Measurements from ENCODE around the gene RAB7B. TPM values are rescaled to one million over a fixed set of nuclear protein-coding genes. Genes with fewer than 3 reads are reported as not detected.
A peak's percentile ranks its signal among the peaks of the same experiment; 100 is the strongest.
"Not testable (repeated sequence)": the region's sequence is repeated elsewhere in the genome, so short reads cannot be mapped to it uniquely, and the experiment has no call there.

RAB7B gene
- total RNA-seq, 2 donors from 2014 or later, result 4.8 to 5.1 TPM

DNA sequence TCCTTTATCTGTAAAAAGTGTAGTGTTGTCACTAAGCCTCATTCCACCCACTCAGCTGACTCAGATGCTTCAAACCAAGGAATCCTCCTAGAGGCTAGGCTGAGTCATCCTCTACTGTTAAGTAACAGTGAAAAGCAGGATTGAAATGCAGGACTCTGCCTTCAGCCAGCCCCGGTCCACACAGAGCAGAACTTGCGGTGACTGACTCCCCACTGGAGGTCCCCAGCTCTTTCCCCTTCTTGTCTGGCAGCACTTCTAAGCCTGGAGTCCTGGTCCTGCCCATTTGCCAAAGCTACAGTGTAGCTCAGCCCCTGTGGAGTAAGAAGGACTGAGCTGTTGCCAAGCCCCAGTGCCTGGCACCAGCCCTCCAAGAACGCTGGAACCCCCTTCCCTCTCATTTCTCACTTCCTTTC, 1.7 kb downstream of the RAB7B start:
- DNase-seq (ENCODE audit: low spot score), result peak; percentile 75
- H3K4me1 ChIP-seq, result peaks cover 0 to 57% of the 10 kb centered on the region in 2 donors
- no peaks in the 10 kb centered on the region for H3K36me3 ChIP-seq
- no peaks in the 10 kb centered on the region for H3K9me3 ChIP-seq
- peak overlapping the region; percentile 19 to 75 for H3K27ac ChIP-seq
- peak overlapping the region in 1 of 2 donors; percentile 10 for H3K4me3 ChIP-seq
- no peaks in the 10 kb centered on the region for H3K27me3 ChIP-seq
- TF ChIP-seq, protein P1, sequence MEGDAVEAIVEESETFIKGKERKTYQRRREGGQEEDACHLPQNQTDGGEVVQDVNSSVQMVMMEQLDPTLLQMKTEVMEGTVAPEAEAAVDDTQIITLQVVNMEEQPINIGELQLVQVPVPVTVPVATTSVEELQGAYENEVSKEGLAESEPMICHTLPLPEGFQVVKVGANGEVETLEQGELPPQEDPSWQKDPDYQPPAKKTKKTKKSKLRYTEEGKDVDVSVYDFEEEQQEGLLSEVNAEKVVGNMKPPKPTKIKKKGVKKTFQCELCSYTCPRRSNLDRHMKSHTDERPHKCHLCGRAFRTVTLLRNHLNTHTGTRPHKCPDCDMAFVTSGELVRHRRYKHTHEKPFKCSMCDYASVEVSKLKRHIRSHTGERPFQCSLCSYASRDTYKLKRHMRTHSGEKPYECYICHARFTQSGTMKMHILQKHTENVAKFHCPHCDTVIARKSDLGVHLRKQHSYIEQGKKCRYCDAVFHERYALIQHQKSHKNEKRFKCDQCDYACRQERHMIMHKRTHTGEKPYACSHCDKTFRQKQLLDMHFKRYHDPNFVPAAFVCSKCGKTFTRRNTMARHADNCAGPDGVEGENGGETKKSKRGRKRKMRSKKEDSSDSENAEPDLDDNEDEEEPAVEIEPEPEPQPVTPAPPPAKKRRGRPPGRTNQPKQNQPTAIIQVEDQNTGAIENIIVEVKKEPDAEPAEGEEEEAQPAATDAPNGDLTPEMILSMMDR (IDR thresholded peaks at IDR 0.05), result no peak

DNA sequence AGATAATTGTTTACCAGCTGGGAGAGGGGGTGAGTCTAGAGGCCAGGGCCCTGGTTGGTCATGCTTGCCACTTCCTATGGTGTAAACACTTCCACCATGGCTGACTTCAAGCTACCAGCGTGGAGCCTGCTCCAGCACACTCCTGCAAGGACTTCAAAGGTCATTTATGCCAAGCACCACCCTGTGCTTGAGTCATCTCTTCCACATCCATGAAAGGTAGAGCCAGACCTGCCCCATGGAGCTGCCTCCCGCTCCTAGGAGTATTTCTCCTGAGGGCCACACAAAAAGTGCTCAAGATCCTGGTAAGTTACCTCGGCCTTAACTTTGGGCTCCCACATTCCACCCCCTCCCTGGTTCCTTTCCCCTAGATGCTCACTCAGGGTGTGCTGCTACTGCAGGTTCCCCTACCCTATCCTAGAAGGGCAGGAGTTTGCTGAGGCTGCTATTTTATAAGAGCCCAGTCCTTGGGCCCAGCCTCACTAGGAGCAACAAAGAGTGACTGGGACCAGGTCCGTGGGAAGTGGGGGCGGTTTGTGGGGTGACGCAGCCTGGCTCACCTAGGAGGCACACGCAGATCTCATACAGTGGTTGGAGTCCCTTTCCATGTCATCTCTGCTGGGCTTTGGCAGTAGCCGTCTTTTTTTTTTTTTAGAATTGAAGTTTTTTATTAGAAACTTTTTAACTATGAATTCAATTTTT, 2.4 kb downstream of the RAB7B start:
- TF ChIP-seq, protein P1 (IDR thresholded peaks at IDR 0.05), result no peak
- no peaks in the 10 kb centered on the region for H3K9me3 ChIP-seq
- H3K4me3 ChIP-seq, result no peak overlapping the region
- H3K4me1 ChIP-seq, result peaks cover 0 to 57% of the 10 kb centered on the region in 2 donors
- no peaks in the 10 kb centered on the region for H3K27me3 ChIP-seq
- H3K36me3 ChIP-seq, result no peaks in the 10 kb centered on the region
- no peak for DNase-seq (ENCODE audit: low spot score)
- H3K27ac ChIP-seq, result peak overlapping the region in 1 of 2 donors; percentile 49

DNA sequence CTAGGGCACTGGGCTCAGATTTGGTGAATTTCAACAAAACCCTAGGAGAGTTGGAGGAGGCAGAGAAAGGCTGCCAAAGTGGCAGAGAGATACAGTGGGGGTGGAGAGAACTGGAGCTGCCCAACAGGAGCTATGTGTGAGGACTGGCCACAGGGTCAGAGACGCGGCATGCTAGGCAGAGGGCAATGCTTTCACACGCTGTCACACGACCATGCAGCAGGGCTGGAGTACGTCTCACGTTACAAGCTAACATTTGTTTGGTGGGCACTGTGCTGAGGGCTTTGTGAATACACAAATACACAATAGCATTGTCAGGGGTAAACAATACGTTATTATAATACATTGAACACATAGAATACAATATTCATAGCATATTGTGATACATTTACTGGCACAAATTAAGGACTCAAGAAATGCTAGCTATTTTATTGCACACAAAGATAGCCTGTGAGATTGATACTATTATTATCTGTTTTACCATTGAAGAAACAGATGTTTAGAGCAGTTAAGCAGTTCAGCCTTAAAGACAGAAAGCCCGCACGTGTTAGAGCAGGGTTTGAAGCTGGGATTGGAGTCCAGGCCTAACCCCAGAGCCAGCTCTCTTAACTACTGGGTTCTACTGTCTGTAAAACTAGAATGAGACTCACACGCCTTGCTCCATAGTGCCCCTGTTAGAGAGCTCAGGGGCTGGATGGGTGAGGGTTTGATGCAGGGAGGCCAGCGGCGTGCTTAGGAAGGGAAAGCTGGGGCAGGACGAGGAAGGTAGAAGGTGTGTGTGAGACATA, 4.5 kb downstream of the RAB7B start:
- no peak overlapping the region for H3K4me3 ChIP-seq
- peak overlapping the region; percentile 67 to 78 for H3K27ac ChIP-seq
- TF ChIP-seq, protein P1 (IDR thresholded peaks at IDR 0.05), result no peak
- H3K27me3 ChIP-seq, result no peaks in the 10 kb centered on the region
- H3K9me3 ChIP-seq, result no peaks in the 10 kb centered on the region
- H3K36me3 ChIP-seq, result no peaks in the 10 kb centered on the region
- peaks cover 0 to 46% of the 10 kb centered on the region in 2 donors for H3K4me1 ChIP-seq
- no peak for DNase-seq (ENCODE audit: low spot score)

DNA sequence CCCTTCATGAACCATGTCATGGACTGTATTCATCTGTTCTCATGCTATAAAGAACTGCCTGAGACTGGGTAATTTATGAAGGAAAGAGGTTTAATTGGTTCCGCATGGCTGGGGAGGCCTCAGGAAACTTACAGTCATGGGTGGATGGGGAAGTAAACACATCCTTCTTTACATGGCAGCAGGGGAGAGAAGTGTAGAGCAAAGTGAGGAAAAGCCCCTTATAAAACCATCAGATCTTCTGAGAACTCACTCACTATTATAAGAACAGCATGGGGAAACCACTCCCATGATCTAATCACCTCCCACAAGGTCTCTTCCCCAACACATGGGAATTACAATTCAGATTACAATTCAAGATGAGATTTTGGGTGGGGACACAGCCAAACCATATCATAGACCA, 6.6 kb downstream of the RAB7B start:
- DNase-seq (ENCODE audit: low spot score); H3K27me3 ChIP-seq; H3K4me3 ChIP-seq; H3K27ac ChIP-seq; H3K9me3 ChIP-seq; H3K36me3 ChIP-seq: not testable (repeated sequence)
- H3K4me1 ChIP-seq, result peaks cover 0 to 26% of the 10 kb centered on the region in 2 donors

DNA sequence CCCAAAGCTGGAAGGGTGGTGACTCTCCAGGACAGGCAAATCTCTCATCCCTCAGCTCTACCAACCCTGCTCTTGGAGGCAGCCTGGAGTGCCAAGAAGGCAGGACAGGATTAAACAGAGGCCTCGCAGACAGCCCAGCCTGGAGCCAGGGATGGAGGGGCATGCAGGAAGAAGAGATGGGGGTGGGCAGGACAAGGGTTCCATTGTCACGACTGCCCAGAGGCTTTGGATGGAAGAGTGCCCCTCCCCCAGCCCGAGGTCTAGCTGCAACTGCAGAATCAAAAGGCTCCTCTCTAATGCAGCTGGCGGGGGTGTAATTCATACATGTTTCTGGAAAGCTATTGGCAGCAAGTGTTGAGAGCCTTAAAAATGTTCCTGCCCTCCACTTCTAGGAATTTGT, 8.8 kb downstream of the RAB7B start:
- Histone ChIP-seq H3K27me3 (no peaks in the 10 kb centered on the region), H3K9me3 (no peaks in the 10 kb centered on the region)

DNA sequence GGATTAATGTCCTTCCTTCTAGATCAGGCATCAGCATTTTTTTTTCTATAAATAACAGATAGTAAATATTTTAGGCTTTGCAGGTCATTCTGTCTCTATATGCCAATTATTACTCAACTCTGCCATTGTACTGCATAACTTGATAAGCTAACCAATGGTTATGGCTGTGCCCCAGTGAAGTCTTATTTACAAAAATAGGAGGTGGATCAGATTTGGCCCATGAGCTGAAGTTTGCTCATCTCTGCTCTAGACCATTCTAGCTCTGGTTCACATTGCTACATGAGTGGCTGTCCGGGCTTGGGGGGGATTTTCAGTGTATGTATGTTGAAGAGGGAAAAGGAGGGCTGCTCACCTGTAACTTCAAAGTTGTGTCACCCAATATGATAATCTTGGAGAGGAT, 10.1 kb downstream of the RAB7B start:
- H3K9me3 ChIP-seq, result no peaks in the 10 kb centered on the region
- peaks cover 0 to 5% of the 10 kb centered on the region in 2 donors for H3K4me1 ChIP-seq
- H3K4me3 ChIP-seq, result no peak overlapping the region
- no peak for DNase-seq (ENCODE audit: low spot score)
- TF ChIP-seq, protein P1 (IDR thresholded peaks at IDR 0.05), result no peak
- no peak overlapping the region for H3K27ac ChIP-seq
- no peaks in the 10 kb centered on the region for H3K27me3 ChIP-seq
- H3K36me3 ChIP-seq, result no peaks in the 10 kb centered on the region

More for the DNA sequence above, 8.8 kb downstream of the RAB7B start:
- Histone ChIP-seq H3K36me3 (no peaks in the 10 kb centered on the region), H3K4me3 (no peak overlapping the region), H3K27ac (no peak overlapping the region), H3K4me1 (peaks cover 0 to 17% of the 10 kb centered on the region in 2 donors)
- TF ChIP-seq, protein P1 (IDR thresholded peaks at IDR 0.05), result no peak
- no peak for DNase-seq (ENCODE audit: low spot score)

All from right atrium auricular region (tissue), 2 donors.